Caco-2 (cell line): Measurements from ENCODE around the gene GABBR1. TPM values are rescaled to one million over a fixed set of nuclear protein-coding genes. Genes with fewer than 3 reads are reported as not detected.

Experiments
- BruUV-seq: library from RNA; stranded (reverse); fragments of 400-500 nt; replicated peaks from 2 replicates; lab custom pipeline; 2021; lab: Mats Ljungman, UMichigan
- CTCF ChIA-PET: fragments of 300-600 bp; sonication (Branson Sonifier 250); formaldehyde crosslinking; loops from one replicate; lab custom pipeline; 2022; ENCODE audit warnings: antibody characterized with exemption; lab: Charles Lee
- POLR2A ChIA-PET: fragments of 300-600 bp; sonication (Branson Sonifier 250); formaldehyde crosslinking; loops from one replicate; lab custom pipeline; 2022; ENCODE audit warnings: antibody characterized with exemption; lab: Charles Lee
- DNase-seq, 2 experiments: peaks; one replicate each; pipeline versions ENCODE4 v3.0.0 to v3.0.0-alpha.2; 2020 to 2022
- H3K27me3 ChIP-seq: replicated peaks from 2 replicates; pipeline ENCODE4 v1.6.0; 2011; ENCODE audit warnings: low read length; ENCODE audit not compliant: control insufficient read depth, insufficient read depth
- H3K36me3 ChIP-seq: 2 replicates; pipeline ENCODE4 v1.5.1; 2011; ENCODE audit warnings: low read length; ENCODE audit not compliant: control insufficient read depth, insufficient read depth
- H3K4me1 ChIP-seq: fragments of 250-450 bp; sonication (Bioruptor Pico); 2 replicates; pipeline ENCODE4 v1.5.1; 2020; ENCODE audit warnings: mild to moderate bottlenecking
- H3K4me3 ChIP-seq: 2 replicates; pipeline ENCODE4 v1.5.1; 2011; ENCODE audit warnings: low read depth, mild to moderate bottlenecking, control low read depth, low read length
- H3K9me3 ChIP-seq: fragments of 250-450 bp; sonication (Bioruptor Pico); 2 replicates; pipeline ENCODE4 v1.5.1; 2020; ENCODE audit warnings: mild to moderate bottlenecking, moderate library complexity
- H3K27ac Mint-ChIP-seq: one replicate; pipeline ENCODE4 v1.8.0; 2022; ENCODE audit warnings: mixed read lengths; ENCODE audit not compliant: unreplicated experiment
- H3K27me3 Mint-ChIP-seq: one replicate; pipeline ENCODE4 v1.8.0; 2022; ENCODE audit warnings: mixed read lengths; ENCODE audit not compliant: insufficient read depth, unreplicated experiment
- H3K36me3 Mint-ChIP-seq: one replicate; pipeline ENCODE4 v1.8.0; 2022; ENCODE audit warnings: mild to moderate bottlenecking, mixed read lengths; ENCODE audit not compliant: insufficient read depth, unreplicated experiment
- H3K4me1 Mint-ChIP-seq: one replicate; pipeline ENCODE4 v1.8.0; 2022; ENCODE audit warnings: low read depth, mixed read lengths; ENCODE audit not compliant: unreplicated experiment
- H3K4me3 Mint-ChIP-seq: one replicate; pipeline ENCODE4 v1.8.0; 2022; ENCODE audit warnings: mild to moderate bottlenecking, moderate library complexity, mixed read lengths; ENCODE audit not compliant: unreplicated experiment
- H3K9me3 Mint-ChIP-seq: one replicate; pipeline ENCODE4 v1.8.0; 2022; ENCODE audit warnings: mixed read lengths; ENCODE audit not compliant: unreplicated experiment
- CTCF ChIP-seq, 2 experiments: fragments of 200-600 bp in 1 of 2; IDR thresholded peaks; 1 replicate in 1 of 2; 2 replicates in 1 of 2; pipeline versions ENCODE4 v1.5.1 to v1.8.0; 2011 to 2022; ENCODE audit warnings: antibody characterized with exemption in 1 of 2, control low read depth in 1 of 2, inconsistent platforms in 1 of 2, low read depth in 1 of 2, low read length in 1 of 2, mild to moderate bottlenecking in 1 of 2, moderate library complexity in 1 of 2; ENCODE audit not compliant: insufficient read depth in 1 of 2, severe bottlenecking in 1 of 2, unreplicated experiment in 1 of 2
- intact Hi-C: fragments of 100-400 bp; cut with micrococcal nuclease; formaldehyde crosslinking; loops from one replicate; pipeline ENCODE4 v1.10.0; 2022; ENCODE audit not compliant: unreplicated experiment
- total RNA-seq: library from RNA; stranded (reverse); gene quantifications from 2 replicates; pipeline ENCODE4 v1.2.3, GENCODE V29; 2022

GABBR1 gene
- total RNA-seq, 1 experiment from 2014 or later, result 3.3 TPM

GRCh38 chr6:29647927-29648642, 15.1 kb upstream of the GABBR1 start:
- H3K9me3 ChIP-seq, result no peaks in the 10 kb centered on the region
- no peaks in the 10 kb centered on the region for H3K27me3 ChIP-seq
- BruUV-seq, result no TSS peak
- 0 out of 2 replicates have a peak, but pooled peaks cover 3% of the 10 kb centered on the region for H3K4me1 ChIP-seq
- no peaks in the 10 kb centered on the region for H3K9me3 Mint-ChIP-seq
- H3K36me3 ChIP-seq, result no peaks in the 10 kb centered on the region
- peak; percentile 64 to 65 for TF ChIP-seq CTCF (IDR thresholded peaks at IDR 0.05; ENCODE audit: insufficient read depth in 1 of 2, low read depth in 1 of 2, low read length in 1 of 2, severe bottlenecking in 1 of 2, unreplicated experiment in 1 of 2)
- H3K27ac Mint-ChIP-seq, result no peak overlapping the region
- H3K4me1 Mint-ChIP-seq, result peaks cover 7% of the 10 kb centered on the region
- ChIA-PET POLR2A (no interaction called here), CTCF (interaction anchor here (0.5 to 1.2 kb wide), 11 partner anchors 15 to 1977 kb away, joined by 3 to 30 read pairs (median 4); partner anchors contain the start of gene GABBR1)
- no peak overlapping the region for H3K4me3 ChIP-seq
- no peaks in the 10 kb centered on the region for H3K27me3 Mint-ChIP-seq
- peaks cover 7% of the 10 kb centered on the region for H3K36me3 Mint-ChIP-seq
- H3K4me3 Mint-ChIP-seq, result no peak overlapping the region
- intact Hi-C loops, result loop anchor here (1.0 kb wide), 1 partner anchor 48 kb away; no protein-coding TSS in a partner anchor
- DNase-seq, result peak in 1 of 2 experiments; percentile 11

GRCh38 chr6:29641430-29642148, 8.6 kb upstream of the GABBR1 start:
- Histone ChIP-seq H3K4me3 (no peak overlapping the region), H3K4me1 (no peaks in the 10 kb centered on the region), H3K27me3 (no peaks in the 10 kb centered on the region), H3K9me3 (no peaks in the 10 kb centered on the region), H3K36me3 (no peaks in the 10 kb centered on the region)
- intact Hi-C loops, result no loop called here
- Mint-ChIP-seq H3K27ac (no peak overlapping the region), H3K4me3 (no peak overlapping the region), H3K4me1 (no peaks in the 10 kb centered on the region), H3K9me3 (no peaks in the 10 kb centered on the region), H3K27me3 (peaks cover 3% of the 10 kb centered on the region), H3K36me3 (no peaks in the 10 kb centered on the region)
- no TSS peak for BruUV-seq
- POLR2A ChIA-PET, result no interaction called here
- no peak for DNase-seq
- no peak for TF ChIP-seq CTCF (IDR thresholded peaks at IDR 0.05; ENCODE audit: insufficient read depth in 1 of 2, low read depth in 1 of 2, low read length in 1 of 2, severe bottlenecking in 1 of 2, unreplicated experiment in 1 of 2)
- CTCF ChIA-PET, result interaction anchor here (0.8 to 1.3 kb wide), 3 partner anchors 8 to 12 kb away, joined by 4 to 6 read pairs (median 5); partner anchors contain the start of gene GABBR1

GRCh38 chr6:29637247-29637646, 4.3 kb upstream of the GABBR1 start:
- H3K4me1 Mint-ChIP-seq, result peaks cover 7% of the 10 kb centered on the region
- no peaks in the 10 kb centered on the region for H3K36me3 ChIP-seq

More at GRCh38 chr6:29637247-29637646, 4.3 kb upstream of the GABBR1 start:
- H3K27ac Mint-ChIP-seq, result no peak overlapping the region
- ChIA-PET POLR2A (no interaction called here), CTCF (no interaction called here)
- no peak overlapping the region for H3K4me3 ChIP-seq
- no peaks in the 10 kb centered on the region for H3K4me1 ChIP-seq
- BruUV-seq, result no TSS peak
- no peak for TF ChIP-seq CTCF (IDR thresholded peaks at IDR 0.05; ENCODE audit: insufficient read depth in 1 of 2, low read depth in 1 of 2, low read length in 1 of 2, severe bottlenecking in 1 of 2, unreplicated experiment in 1 of 2)
- no peak for DNase-seq
- no peaks in the 10 kb centered on the region for H3K9me3 Mint-ChIP-seq
- no peaks in the 10 kb centered on the region for H3K27me3 ChIP-seq
- no peaks in the 10 kb centered on the region for H3K9me3 ChIP-seq
- H3K27me3 Mint-ChIP-seq, result peaks cover 8% of the 10 kb centered on the region
- no peak overlapping the region for H3K4me3 Mint-ChIP-seq
- H3K36me3 Mint-ChIP-seq, result no peaks in the 10 kb centered on the region
- intact Hi-C loops, result no loop called here
